Measurements from ENCODE around the gene TTC13. TPM values are rescaled to one million over a fixed set of nuclear protein-coding genes. Genes with fewer than 3 reads are reported as not detected.

The TTC13 gene
- total and polyA plus RNA-seq, 2 of the 13 experiments (the other 11 are each of a cell fraction or from before 2014, with no cell fraction given), result 5.8 to 15.9 TPM

GRCh38 chr1:230868736-230869385 lies 109.8 kb downstream of the TTC13 start (continued):
- 0 out of 2 replicates have a peak, but pooled peaks have one; percentile 28 for TF ChIP-seq CENPT (CRISPR knock-in tag; IDR thresholded peaks at IDR 0.05; ENCODE audit: low read depth)
- TF ChIP-seq ZNF441 (CRISPR knock-in tag; IDR thresholded peaks at IDR 0.05; ENCODE audit: borderline replicate concordance), result no peak
- no peak for TF ChIP-seq SKI (IDR thresholded peaks at IDR 0.05; ENCODE audit: partially characterized antibody)
- no peak for TF ChIP-seq ZNF251 (CRISPR knock-in tag; IDR thresholded peaks at IDR 0.05)
- no peak; the same call in 1 of the 2 replicates for TF ChIP-seq ZNF766 (CRISPR knock-in tag; IDR thresholded peaks at IDR 0.05; ENCODE audit: borderline replicate concordance)
- TF ChIP-seq NFE2 (CRISPR knock-in tag; IDR thresholded peaks at IDR 0.05), result no peak
- peak; percentile 68 for TF ChIP-seq ZNF777 (CRISPR knock-in tag; IDR thresholded peaks at IDR 0.05)
- no peak for TF ChIP-seq FOXA3 (CRISPR knock-in tag; IDR thresholded peaks at IDR 0.05)
- no peak for TF ChIP-seq NFYC (CRISPR knock-in tag; IDR thresholded peaks at IDR 0.05)
- TF ChIP-seq ZNF569 (CRISPR knock-in tag; IDR thresholded peaks at IDR 0.05; ENCODE audit: borderline replicate concordance), result no peak
- no peak for TF ChIP-seq ZNF136 (CRISPR knock-in tag; IDR thresholded peaks at IDR 0.05; ENCODE audit: low read depth)
- 0 out of 2 replicates have a peak, but pooled peaks have one; percentile 23 for TF ChIP-seq MAZ (IDR thresholded peaks at IDR 0.05; ENCODE audit: borderline replicate concordance, low read depth, low read length)
- TF ChIP-seq MAZ (CRISPR knock-in tag; IDR thresholded peaks at IDR 0.05; ENCODE audit: low read depth), result no peak
- TF ChIP-seq E2F5 (CRISPR knock-in tag; conservative IDR thresholded peaks at IDR 0.05), result no peak
- peak; percentile 39; the same call in 1 of the 2 replicates for TF ChIP-seq GABPB1 (CRISPR knock-in tag; IDR thresholded peaks at IDR 0.05)
- TF ChIP-seq, protein P1, sequence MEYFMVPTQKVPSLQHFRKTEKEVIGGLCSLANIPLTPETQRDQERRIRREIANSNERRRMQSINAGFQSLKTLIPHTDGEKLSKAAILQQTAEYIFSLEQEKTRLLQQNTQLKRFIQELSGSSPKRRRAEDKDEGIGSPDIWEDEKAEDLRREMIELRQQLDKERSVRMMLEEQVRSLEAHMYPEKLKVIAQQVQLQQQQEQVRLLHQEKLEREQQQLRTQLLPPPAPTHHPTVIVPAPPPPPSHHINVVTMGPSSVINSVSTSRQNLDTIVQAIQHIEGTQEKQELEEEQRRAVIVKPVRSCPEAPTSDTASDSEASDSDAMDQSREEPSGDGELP (IDR thresholded peaks at IDR 0.05; ENCODE audit: borderline replicate concordance, low read depth), result no peak
- TF ChIP-seq ZNF407 (CRISPR knock-in tag; IDR thresholded peaks at IDR 0.05; ENCODE audit: not compliant biosample characterization), result peak; percentile 25
- TF ChIP-seq SRF (IDR thresholded peaks at IDR 0.05; ENCODE audit: low read depth, low read length), result no peak
- TF ChIP-seq KAT8 (CRISPR knock-in tag; IDR thresholded peaks at IDR 0.05), result no peak
- TF ChIP-seq ZFP1 (CRISPR knock-in tag; IDR thresholded peaks at IDR 0.05), result no peak
